ENCODE data around the gene XDH.

GRCh38 chr2:31304816-31305215 is 109.7 kb downstream of the XDH start:
- TF ChIP-seq CTCF (IDR thresholded peaks at IDR 0.05), result no peak
- TF ChIP-seq POLR2A (IDR thresholded peaks at IDR 0.05), result no peak
